OCI-LY1 (cell line): ENCODE results near the gene ATP5F1D.

Source experiments
- H2AFZ ChIP-seq: fragments of 200-600 bp; sonication (generic), shearing (Covaris generic); 2 replicates; pipeline ENCODE4 v1.6.0; 2014; ENCODE audit warnings: antibody characterized with exemption, mild to moderate bottlenecking, low read length
- H3F3A ChIP-seq: fragments of 200-600 bp; sonication (generic), shearing (Covaris generic); 2 replicates; pipeline ENCODE4 v1.6.0; 2014; ENCODE audit warnings: mild to moderate bottlenecking, antibody characterized with exemption, low read length, moderate library complexity; ENCODE audit not compliant: insufficient read depth
- H3K27ac ChIP-seq: fragments of 200-600 bp; sonication (generic); 2 replicates; pipeline ENCODE4 v1.5.1; 2014; ENCODE audit warnings: low read length, mixed run types, mild to moderate bottlenecking, low read depth; ENCODE audit not compliant: poor library complexity, severe bottlenecking
- H3K27me3 ChIP-seq: fragments of 200-600 bp; sonication (generic); 2 replicates; pipeline ENCODE4 v1.6.0; 2014; ENCODE audit warnings: antibody characterized with exemption, mild to moderate bottlenecking, low read length, moderate library complexity; ENCODE audit not compliant: insufficient read depth
- H3K36me3 ChIP-seq: fragments of 200-600 bp; sonication (generic); 2 replicates; pipeline ENCODE4 v1.6.1; 2014; ENCODE audit warnings: mild to moderate bottlenecking, antibody characterized with exemption, low read length, moderate library complexity, mixed read lengths; ENCODE audit not compliant: insufficient read depth
- H3K4me1 ChIP-seq: fragments of 200-600 bp; sonication (generic); 2 replicates; pipeline ENCODE4 v1.5.1; 2014; ENCODE audit warnings: mild to moderate bottlenecking, low read length, moderate library complexity; ENCODE audit not compliant: insufficient read depth, severe bottlenecking
- H3K4me2 ChIP-seq: fragments of 200-600 bp; sonication (generic), shearing (Covaris generic); 2 replicates; pipeline ENCODE4 v1.6.1; 2014; ENCODE audit warnings: low read length
- H3K4me3 ChIP-seq: fragments of 200-600 bp; sonication (generic); 2 replicates; pipeline ENCODE4 v1.5.1; 2014; ENCODE audit warnings: low read length, low read depth, mild to moderate bottlenecking, mixed read lengths; ENCODE audit not compliant: poor library complexity, severe bottlenecking
- H3K79me2 ChIP-seq: fragments of 200-600 bp; shearing (Covaris generic); 2 replicates; pipeline ENCODE4 v1.6.1; 2016; ENCODE audit warnings: mixed run types, low read length, mixed read lengths; ENCODE audit not compliant: insufficient read depth
- H3K9ac ChIP-seq: fragments of 200-600 bp; sonication (generic), shearing (Covaris generic); 2 replicates; pipeline ENCODE4 v1.6.1; 2014; ENCODE audit warnings: mild to moderate bottlenecking, low read length, mixed read lengths
- H3K9me2 ChIP-seq: fragments of 200-600 bp; sonication (generic), shearing (Covaris generic); 2 replicates; pipeline ENCODE4 v1.6.1; 2014; ENCODE audit warnings: low read depth, mild to moderate bottlenecking, low read length, mixed read lengths
- H3K9me3 ChIP-seq: fragments of 200-600 bp; shearing (Covaris generic); 2 replicates; pipeline ENCODE4 v1.6.1; 2014; ENCODE audit warnings: low read length, mixed read lengths
- H4K20me1 ChIP-seq: fragments of 200-600 bp; sonication (generic), shearing (Covaris generic); 2 replicates; pipeline ENCODE4 v1.6.0; 2016; ENCODE audit warnings: mild to moderate bottlenecking, low read length; ENCODE audit not compliant: insufficient read depth
- CTCF ChIP-seq: fragments of 200-600 bp; sonication (generic), shearing (Covaris generic); IDR thresholded peaks from 2 replicates; pipeline ENCODE4 v1.5.1; 2017; ENCODE audit warnings: mild to moderate bottlenecking, antibody characterized with exemption, low read length, moderate library complexity, mixed read lengths
- EZH2 ChIP-seq: fragments of 200-600 bp; sonication (generic), shearing (Covaris generic); IDR thresholded peaks from 2 replicates; pipeline ENCODE4 v1.8.0; 2017; ENCODE audit warnings: borderline replicate concordance, mixed run types, mild to moderate bottlenecking, antibody characterized with exemption, low read length, moderate library complexity, mixed read lengths

The ATP5F1D gene

GRCh38 chr19:1278074-1278473 is 36.5 kb downstream of the ATP5F1D start:
- Histone ChIP-seq H3K9ac (no peak overlapping the region), H3K4me3 (no peak overlapping the region), H3K9me3 (no peaks in the 10 kb centered on the region), H3K79me2 (no peaks in the 10 kb centered on the region), H2AFZ (no peak overlapping the region), H3K27me3 (no peaks in the 10 kb centered on the region), H3K36me3 (peaks cover 62% of the 10 kb centered on the region), H3K9me2 (no peaks in the 10 kb centered on the region), H3K27ac (no peak overlapping the region), H3K4me2 (no peak overlapping the region), H3F3A (peaks cover under 1% of the 10 kb centered on the region), H3K4me1 (peaks cover 33% of the 10 kb centered on the region), H4K20me1 (no peaks in the 10 kb centered on the region)
- TF ChIP-seq CTCF (no peak), EZH2 (no peak)

GRCh38 chr19:1278713-1279660 is 37.4 kb downstream of the ATP5F1D start:
- H3K4me2 ChIP-seq, result no peak overlapping the region
- no peak overlapping the region for H3K9ac ChIP-seq
- no peaks in the 10 kb centered on the region for H3K27me3 ChIP-seq
- H3K4me3 ChIP-seq, result no peak overlapping the region
- H3K9me3 ChIP-seq, result no peaks in the 10 kb centered on the region
- no peaks in the 10 kb centered on the region for H3K9me2 ChIP-seq
- peaks cover 26% of the 10 kb centered on the region for H3K4me1 ChIP-seq
- no peak overlapping the region for H2AFZ ChIP-seq
- no peaks in the 10 kb centered on the region for H3F3A ChIP-seq
- H3K27ac ChIP-seq, result no peak overlapping the region
- H3K36me3 ChIP-seq, result peaks cover 53% of the 10 kb centered on the region
- no peaks in the 10 kb centered on the region for H4K20me1 ChIP-seq
- TF ChIP-seq CTCF (no peak), EZH2 (no peak)
- no peaks in the 10 kb centered on the region for H3K79me2 ChIP-seq

- no peak overlapping the region for H3K27ac ChIP-seq
- H3K4me3 ChIP-seq, result no peak overlapping the region
- H3K4me2 ChIP-seq, result no peak overlapping the region
- H3K9me2 ChIP-seq, result no peaks in the 10 kb centered on the region
- H4K20me1 ChIP-seq, result no peaks in the 10 kb centered on the region
- no peaks in the 10 kb centered on the region for H3K79me2 ChIP-seq
- no peaks in the 10 kb centered on the region for H3F3A ChIP-seq
- H3K27me3 ChIP-seq, result no peaks in the 10 kb centered on the region
- TF ChIP-seq EZH2 (no peak), CTCF (peak; percentile 94)
- H3K9me3 ChIP-seq, result no peaks in the 10 kb centered on the region
- H3K9ac ChIP-seq, result no peak overlapping the region
- peaks cover 17% of the 10 kb centered on the region for H3K4me1 ChIP-seq
- peaks cover 44% of the 10 kb centered on the region for H3K36me3 ChIP-seq
- H2AFZ ChIP-seq, result no peak overlapping the region
Measured at GRCh38 chr19:1279782-1280341, 38.3 kb downstream of the ATP5F1D start.
